ENCODE measurements around the gene BRCC3.

- TF ChIP-seq CTCF (IDR thresholded peaks at IDR 0.05) (no peak), EZH2 (IDR thresholded peaks at IDR 0.05; ENCODE audit: borderline replicate concordance, insufficient read depth, low read depth, low read length, poor library complexity, severe bottlenecking) (no peak)
These were observed 39.7 kb upstream of the BRCC3 start for GRCh38 chrX:155031657-155032056.

Measured in B cell (primary cell).